Stimulated activated effector memory CD8-positive, alpha-beta T cell treated with anti-CD3 and anti-CD28 coated beads, Interleukin-12 subunit alpha, Interleukin-12 subunit beta, amount 100 ng/mL, for 72 hours (primary cell): ENCODE measurements around the gene ASB4.

Experiments used
- ATAC-seq: fragments of 150-1000 bp; cut with Tn5 transposase; 2 replicates; pipeline ENCODE4 v1.10.0; 2021
- DNase-seq, 2 donors: peaks; one replicate each; pipeline ENCODE4 v3.0.0; 2021 to 2022; ENCODE audit warnings: low spot score in 2 of 2
- H3K27ac Mint-ChIP-seq: one replicate; pipeline ENCODE4 v1.8.0; 2022; ENCODE audit warnings: mild to moderate bottlenecking, mixed read lengths
- H3K36me3 Mint-ChIP-seq: one replicate; pipeline ENCODE4 v1.8.0; 2022; ENCODE audit warnings: mild to moderate bottlenecking, mixed read lengths
- H3K4me1 Mint-ChIP-seq: one replicate; pipeline ENCODE4 v1.8.0; 2022; ENCODE audit warnings: mixed read lengths
- H3K4me3 Mint-ChIP-seq: one replicate; pipeline ENCODE4 v1.8.0; 2022; ENCODE audit warnings: mild to moderate bottlenecking, mixed read lengths
- H3K9me3 Mint-ChIP-seq: one replicate; pipeline ENCODE4 v1.8.0; 2022; ENCODE audit warnings: mixed read lengths

The ASB4 gene

DNA sequence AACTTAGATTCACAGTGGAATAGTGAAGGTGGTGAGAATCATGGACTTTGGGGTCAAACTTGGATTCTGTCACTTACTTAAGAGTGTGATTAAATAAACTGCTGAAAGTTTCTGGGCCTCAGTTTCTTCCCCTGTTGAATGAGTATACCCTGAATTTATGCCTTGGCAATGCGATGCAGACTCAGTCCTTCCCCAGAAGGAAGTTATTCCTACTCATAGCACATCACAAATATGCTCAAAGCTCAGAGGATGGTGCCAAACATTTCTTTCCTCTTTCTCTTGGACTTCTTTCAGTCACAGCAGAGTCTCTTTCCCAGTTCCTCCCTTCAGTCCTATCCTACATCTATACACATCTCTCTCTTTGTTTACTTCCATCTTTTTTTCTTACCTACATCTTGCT lies 45.1 kb downstream of the ASB4 start:
- H3K4me1 Mint-ChIP-seq = no peaks in the 10 kb centered on the region
- no peak overlapping the region for H3K27ac Mint-ChIP-seq
- DNase-seq (no peak), ATAC-seq (no peak)
- H3K9me3 Mint-ChIP-seq = no peaks in the 10 kb centered on the region
- H3K36me3 Mint-ChIP-seq = no peaks in the 10 kb centered on the region
- no peak overlapping the region for H3K4me3 Mint-ChIP-seq

DNA sequence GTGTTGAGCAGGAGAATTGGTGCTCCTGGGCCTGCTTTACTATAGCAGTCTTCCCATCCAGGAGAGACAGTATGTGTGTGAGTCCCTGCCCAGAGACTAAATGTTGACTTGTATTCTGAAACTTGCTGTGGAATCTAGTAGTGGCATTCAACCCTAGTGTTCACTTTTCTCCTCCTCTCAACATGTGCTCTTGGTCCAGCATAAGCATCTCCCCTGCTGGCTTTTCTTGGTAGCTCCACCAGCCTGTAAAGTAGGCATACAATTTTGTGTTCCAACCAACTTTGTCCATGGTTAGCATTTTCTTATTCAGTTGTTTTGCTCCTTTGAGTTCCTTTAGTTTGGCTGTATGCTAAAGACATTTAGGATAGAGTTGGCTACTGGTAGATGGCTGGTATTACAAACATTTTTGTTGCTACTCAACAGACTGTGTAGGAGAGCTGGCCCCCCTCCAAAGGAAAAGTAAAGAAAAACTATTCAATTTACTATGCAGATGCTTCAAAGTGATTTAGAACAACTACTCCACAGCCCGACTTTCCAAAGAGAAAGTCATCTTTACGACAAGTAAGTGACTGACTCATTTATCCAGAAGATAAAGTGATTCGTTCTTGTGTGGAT lies 46.0 kb downstream of the ASB4 start:
- DNase-seq = no peak
- Mint-ChIP-seq H3K9me3 (no peaks in the 10 kb centered on the region), H3K4me1 (no peaks in the 10 kb centered on the region), H3K36me3 (no peaks in the 10 kb centered on the region), H3K4me3 (no peak overlapping the region), H3K27ac (no peak overlapping the region)
- ATAC-seq = no peak

DNA sequence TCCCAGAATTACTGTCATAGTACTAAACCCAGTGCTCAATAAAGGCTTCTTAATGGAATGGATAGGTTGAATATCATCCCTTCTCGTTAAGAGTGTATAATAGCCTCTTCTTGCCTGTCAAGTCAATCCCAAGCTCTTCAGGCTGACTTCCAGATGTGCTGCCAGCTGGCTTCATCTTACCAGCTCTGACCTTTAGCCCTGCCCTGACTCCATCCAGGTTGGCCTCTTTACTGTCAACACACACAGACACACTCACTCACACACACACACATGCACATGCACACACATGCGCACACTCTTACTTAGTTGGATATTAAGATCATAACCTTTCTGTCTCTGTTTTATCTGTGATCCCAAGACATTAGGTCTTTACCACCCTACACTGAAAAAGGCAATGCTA lies 49.1 kb downstream of the ASB4 start:
- no peak overlapping the region for H3K27ac Mint-ChIP-seq
- no peaks in the 10 kb centered on the region for H3K4me1 Mint-ChIP-seq
- H3K36me3 Mint-ChIP-seq = no peaks in the 10 kb centered on the region
- ATAC-seq (no peak), DNase-seq (no peak)
- H3K9me3 Mint-ChIP-seq = no peaks in the 10 kb centered on the region
- no peak overlapping the region for H3K4me3 Mint-ChIP-seq

DNA sequence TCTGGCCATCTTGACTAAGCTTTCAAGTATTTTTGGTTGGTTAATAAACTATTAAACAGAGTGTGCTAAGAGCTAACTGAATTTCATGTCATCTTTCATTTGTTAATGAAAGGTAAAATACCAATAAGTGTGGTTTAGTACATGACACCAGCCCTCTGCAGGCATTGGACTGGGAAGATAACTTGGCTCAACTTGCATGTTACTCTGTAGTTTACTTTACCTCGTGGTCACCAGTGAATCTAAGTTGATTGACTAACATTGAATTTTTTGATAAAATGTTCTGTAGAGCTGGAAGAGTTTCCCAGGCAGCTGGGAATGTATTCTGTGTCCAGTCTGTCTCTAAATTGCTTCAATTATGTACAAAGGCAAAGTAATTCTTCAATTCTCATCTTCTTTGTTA lies 49.9 kb downstream of the ASB4 start:
- no peak for DNase-seq
- Mint-ChIP-seq H3K27ac (no peak overlapping the region), H3K36me3 (no peaks in the 10 kb centered on the region), H3K4me1 (no peaks in the 10 kb centered on the region), H3K4me3 (no peak overlapping the region), H3K9me3 (no peaks in the 10 kb centered on the region)
- no peak for ATAC-seq

DNA sequence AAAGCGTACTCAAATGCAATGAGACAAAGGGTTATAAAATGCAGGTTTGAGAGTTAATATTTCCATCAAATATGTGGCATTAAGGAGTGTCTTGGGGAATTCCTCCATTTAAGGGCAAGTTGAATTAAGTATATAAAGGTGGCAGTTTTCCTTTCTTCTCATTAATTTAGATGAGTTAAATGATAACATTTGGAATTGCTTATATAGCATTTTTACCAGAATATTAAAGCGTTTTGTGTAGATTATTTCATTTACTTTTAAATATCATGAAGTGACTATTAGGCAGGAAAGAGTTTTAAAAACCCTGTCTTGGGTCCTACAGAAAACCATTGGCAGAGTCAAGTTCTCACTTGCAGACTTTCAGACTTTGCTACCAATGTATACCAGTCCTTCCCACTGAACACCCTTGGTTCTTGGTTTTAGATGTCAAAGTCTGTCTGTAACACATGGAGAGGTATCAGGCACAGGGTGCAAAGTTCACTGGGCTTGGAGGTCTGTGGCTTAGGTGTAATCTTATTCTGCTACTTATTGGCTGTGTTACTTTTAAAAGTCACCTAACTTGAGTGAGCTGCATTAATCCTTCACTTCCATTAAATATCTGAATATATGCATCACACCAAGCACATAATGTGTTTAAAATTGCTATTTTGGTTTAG lies 51.0 kb downstream of the ASB4 start:
- Mint-ChIP-seq H3K27ac (no peak overlapping the region), H3K9me3 (no peaks in the 10 kb centered on the region), H3K4me3 (no peak overlapping the region), H3K36me3 (no peaks in the 10 kb centered on the region), H3K4me1 (no peaks in the 10 kb centered on the region)
- DNase-seq (no peak), ATAC-seq (no peak)

DNA sequence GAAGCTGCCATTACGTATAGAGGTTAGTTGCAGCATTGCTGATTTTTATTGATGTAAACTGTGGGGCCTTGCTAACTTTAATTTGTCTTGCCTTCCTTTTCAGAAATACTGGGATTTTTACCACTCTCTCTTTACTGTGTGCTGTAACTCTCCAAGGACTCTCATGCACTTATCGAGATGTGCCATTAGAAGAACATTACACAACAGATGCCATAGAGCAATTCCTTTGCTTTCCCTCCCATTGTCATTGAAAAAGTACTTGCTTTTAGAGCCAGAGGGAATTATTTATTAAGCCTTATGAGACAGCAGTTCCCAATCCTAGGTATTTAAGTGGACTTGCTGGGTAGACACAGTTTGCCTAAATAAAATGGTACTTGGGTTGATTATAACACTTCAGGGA lies 51.7 kb downstream of the ASB4 start:
- H3K9me3 Mint-ChIP-seq = no peaks in the 10 kb centered on the region
- no peak overlapping the region for H3K27ac Mint-ChIP-seq
- no peak for ATAC-seq
- DNase-seq = no peak
- H3K4me3 Mint-ChIP-seq = no peak overlapping the region
- H3K36me3 Mint-ChIP-seq = no peaks in the 10 kb centered on the region
- no peaks in the 10 kb centered on the region for H3K4me1 Mint-ChIP-seq

DNA sequence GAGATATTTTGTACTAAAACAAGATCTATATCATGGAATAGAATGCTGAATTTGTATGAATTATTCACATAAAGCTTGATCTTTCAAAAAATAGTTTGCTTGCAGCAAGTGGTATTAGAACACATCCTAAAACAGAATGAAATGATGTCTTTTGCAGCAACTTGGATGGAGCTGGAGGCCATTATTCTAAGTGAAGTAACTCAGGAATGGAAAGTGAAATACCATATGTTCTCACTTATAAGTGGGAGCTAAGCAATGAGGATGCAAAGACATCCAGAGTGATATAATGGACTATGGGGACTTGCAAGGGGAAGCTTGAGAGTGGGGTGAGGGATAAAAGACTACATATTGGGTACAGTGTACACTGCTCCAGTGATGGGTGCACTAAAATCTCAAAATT lies 53.7 kb downstream of the ASB4 start:
- no peak for ATAC-seq
- H3K4me1 Mint-ChIP-seq = no peaks in the 10 kb centered on the region
- H3K36me3 Mint-ChIP-seq = no peaks in the 10 kb centered on the region
- DNase-seq = no peak
- no peak overlapping the region for H3K27ac Mint-ChIP-seq
- H3K4me3 Mint-ChIP-seq = no peak overlapping the region
- H3K9me3 Mint-ChIP-seq = no peaks in the 10 kb centered on the region

DNA sequence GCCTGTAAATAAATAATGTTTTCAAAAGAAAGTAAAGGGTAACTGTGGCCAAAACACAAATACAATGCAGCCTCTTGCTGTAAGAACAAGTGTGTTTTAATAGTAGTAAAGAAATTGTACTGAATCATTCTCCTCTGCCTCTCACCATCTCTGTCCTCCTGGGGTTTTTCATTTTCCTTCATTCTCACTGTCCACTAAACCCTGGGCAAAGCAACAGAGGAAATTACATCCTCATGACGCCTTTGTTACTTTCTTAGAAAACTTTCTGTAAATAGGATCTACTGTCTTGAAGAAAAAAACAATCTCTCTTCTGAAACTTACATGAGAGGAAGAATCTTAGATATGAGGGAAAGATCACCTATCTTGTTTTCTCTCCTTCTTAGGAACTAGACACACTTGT lies 54.6 kb downstream of the ASB4 start:
- Mint-ChIP-seq H3K4me3 (no peak overlapping the region), H3K27ac (no peak overlapping the region), H3K9me3 (no peaks in the 10 kb centered on the region), H3K36me3 (no peaks in the 10 kb centered on the region), H3K4me1 (peaks cover 3% of the 10 kb centered on the region)
- ATAC-seq (no peak), DNase-seq (no peak)

DNA sequence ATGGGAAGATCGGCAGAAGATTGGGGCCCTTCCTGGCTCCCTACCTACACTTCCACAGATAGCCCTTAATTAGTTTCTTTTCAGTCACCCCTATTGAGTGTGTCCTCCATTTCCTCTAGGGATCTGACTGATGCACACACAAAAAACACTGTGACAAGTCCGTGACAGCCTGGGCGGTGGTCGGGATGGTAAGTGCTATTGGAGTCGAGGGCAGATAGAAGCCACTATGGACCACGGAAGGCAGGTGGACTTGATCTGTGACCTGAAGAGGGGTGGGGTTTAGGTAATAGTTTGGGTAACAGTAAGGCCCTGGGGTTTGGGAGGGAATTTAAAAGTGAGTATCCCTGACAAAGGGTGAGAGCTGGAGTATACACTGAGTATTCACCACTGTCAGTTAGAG lies 57.6 kb downstream of the ASB4 start:
- no peak for ATAC-seq
- H3K36me3 Mint-ChIP-seq = no peaks in the 10 kb centered on the region
- H3K27ac Mint-ChIP-seq = no peak overlapping the region
- DNase-seq = no peak
- H3K9me3 Mint-ChIP-seq = no peaks in the 10 kb centered on the region
- H3K4me3 Mint-ChIP-seq = no peak overlapping the region
- H3K4me1 Mint-ChIP-seq = peaks cover 6% of the 10 kb centered on the region

DNA sequence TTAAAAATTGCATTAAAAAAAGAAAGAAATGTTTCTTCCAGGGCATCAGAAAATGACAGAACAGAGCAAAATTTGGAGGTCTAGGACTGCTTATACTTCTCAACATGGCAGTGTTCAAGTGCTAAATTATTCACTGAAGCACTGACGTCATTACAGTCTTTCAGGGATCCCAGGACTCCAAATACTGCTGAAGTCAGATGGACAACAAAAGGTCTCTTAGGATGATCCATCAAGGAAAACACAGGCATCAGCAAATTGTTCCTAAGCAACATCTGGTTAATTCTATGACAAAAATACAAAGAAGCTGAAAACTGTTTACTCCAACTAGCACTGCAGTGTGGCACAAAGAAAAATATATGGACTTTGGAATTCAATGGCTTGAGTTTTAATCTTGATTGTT lies 58.4 kb downstream of the ASB4 start:
- Mint-ChIP-seq H3K4me3 (no peak overlapping the region), H3K4me1 (peaks cover 6% of the 10 kb centered on the region), H3K9me3 (no peaks in the 10 kb centered on the region), H3K36me3 (no peaks in the 10 kb centered on the region), H3K27ac (no peak overlapping the region)
- ATAC-seq = no peak
- DNase-seq = no peak

DNA sequence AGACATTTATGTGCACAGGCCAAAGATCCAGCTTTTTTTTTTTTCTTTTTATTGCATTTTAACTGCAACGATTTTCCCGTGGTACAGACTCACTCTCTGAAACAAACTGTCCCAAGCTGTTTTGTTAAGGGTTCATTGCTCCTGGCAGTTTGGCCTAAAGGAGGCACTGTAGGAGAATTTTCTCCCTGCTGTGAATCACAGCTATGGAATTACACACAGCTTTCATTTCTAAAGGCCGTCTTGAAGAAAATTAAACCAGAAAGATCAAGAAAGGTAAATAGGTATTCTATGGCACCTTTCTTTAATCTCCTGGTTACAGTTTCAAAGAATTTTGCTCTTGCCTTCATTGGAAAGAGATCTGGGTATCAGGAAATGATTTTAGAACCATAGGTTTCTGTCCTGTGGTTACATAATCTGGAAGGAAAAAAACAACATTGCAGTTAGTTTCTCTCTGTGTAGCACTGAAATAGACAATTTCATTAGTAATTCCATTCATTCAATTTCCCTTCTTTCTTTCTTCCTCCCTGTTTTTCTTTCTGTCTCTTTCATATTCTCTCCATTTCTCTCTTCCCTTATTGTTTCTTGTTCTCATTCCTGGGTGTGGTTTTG lies 59.4 kb downstream of the ASB4 start:
- no peak for DNase-seq
- Mint-ChIP-seq H3K27ac (no peak overlapping the region), H3K9me3 (no peaks in the 10 kb centered on the region), H3K4me3 (no peak overlapping the region), H3K4me1 (peaks cover 6% of the 10 kb centered on the region), H3K36me3 (no peaks in the 10 kb centered on the region)
- ATAC-seq = no peak

DNA sequence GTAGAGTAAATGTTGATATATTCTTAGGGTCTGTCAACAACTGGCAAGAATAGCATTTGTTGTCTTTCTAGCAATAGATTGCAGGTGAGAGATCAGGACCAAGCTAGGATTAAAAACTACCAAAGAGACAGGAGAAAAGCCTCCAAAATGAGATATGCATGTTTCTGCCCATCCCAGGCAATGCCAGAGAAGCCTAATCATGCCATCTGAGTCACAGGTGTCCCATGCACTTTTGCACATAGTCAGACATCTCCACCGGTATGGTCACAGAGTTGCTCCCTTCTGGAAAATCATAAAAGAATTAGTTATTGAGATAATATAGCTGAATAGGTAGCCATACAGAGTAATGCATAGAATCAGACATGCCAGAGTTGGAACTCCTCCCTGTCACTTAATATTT lies 59.9 kb downstream of the ASB4 start:
- Mint-ChIP-seq H3K4me3 (no peak overlapping the region), H3K36me3 (no peaks in the 10 kb centered on the region), H3K27ac (no peak overlapping the region), H3K9me3 (no peaks in the 10 kb centered on the region), H3K4me1 (peaks cover 6% of the 10 kb centered on the region)
- ATAC-seq (no peak), DNase-seq (no peak)

DNA sequence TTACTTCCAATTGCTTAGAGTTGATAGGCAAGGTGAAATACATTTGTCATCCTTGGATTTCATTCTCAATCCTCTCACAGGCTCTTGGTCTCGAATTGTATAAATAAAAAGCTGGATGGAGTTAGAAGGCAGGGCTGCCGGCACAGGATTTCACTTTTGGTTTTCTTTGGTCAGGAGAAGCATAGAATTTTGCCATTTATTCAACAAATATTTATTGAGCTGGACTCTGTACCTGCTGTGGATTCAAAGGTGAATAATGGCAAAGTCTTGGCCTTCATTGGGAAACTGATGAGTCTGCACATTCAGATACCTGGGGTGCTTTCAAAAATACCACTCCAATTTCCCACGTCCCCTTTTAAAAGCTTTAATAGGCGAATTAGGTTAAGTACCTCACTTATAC lies 60.9 kb downstream of the ASB4 start:
- DNase-seq = no peak
- Mint-ChIP-seq H3K36me3 (no peaks in the 10 kb centered on the region), H3K4me3 (no peak overlapping the region), H3K9me3 (no peaks in the 10 kb centered on the region), H3K27ac (no peak overlapping the region), H3K4me1 (peaks cover 6% of the 10 kb centered on the region)
- no peak for ATAC-seq

DNA sequence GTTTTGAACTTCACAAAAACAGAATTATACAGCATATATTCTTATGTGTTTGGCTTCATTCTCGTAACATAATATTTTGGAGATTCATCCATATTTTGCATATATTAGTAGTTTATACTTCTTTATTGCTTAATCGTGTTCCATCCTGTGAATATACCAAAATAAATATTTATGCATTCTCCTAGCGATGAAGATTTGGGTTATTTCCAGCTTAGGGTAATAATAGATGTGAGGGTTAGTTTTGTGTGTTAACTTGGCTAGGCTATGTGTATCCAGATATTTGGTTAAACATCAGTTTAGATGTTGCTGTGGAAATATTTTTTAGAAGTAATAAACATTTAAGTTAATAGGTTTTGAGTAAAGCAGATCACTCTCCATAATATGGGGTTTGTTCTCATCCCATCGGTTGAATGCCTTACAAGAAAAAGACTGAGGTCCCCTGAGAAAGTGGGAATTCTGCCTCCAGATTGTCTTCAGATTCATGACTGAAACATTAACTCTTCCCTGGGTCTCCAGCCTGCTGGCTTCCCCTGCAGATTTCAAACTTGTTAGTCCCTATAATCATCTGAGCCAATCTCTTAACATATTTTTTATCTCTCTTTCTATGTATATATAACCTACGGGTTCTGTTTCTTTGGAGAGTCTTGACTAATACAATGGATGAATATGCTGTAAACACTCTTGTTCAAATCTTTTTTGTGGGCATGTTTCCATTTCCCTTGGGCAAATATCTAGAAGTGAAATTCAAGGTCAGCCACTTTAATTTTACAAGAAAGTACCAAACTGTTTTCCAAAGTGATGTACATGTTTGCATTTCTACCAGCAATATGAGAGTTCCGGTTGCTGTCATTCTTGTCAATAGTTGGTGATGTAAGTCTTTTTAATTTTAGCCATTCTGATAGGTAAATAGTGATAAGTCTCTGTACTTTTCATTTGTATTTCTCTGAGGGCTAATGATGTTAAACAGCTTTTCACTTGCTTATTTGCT lies 61.9 kb downstream of the ASB4 start:
- Mint-ChIP-seq H3K4me3 (no peak overlapping the region), H3K27ac (no peak overlapping the region), H3K36me3 (no peaks in the 10 kb centered on the region), H3K4me1 (peaks cover 6% of the 10 kb centered on the region), H3K9me3 (no peaks in the 10 kb centered on the region)
- DNase-seq (no peak), ATAC-seq (no peak)

DNA sequence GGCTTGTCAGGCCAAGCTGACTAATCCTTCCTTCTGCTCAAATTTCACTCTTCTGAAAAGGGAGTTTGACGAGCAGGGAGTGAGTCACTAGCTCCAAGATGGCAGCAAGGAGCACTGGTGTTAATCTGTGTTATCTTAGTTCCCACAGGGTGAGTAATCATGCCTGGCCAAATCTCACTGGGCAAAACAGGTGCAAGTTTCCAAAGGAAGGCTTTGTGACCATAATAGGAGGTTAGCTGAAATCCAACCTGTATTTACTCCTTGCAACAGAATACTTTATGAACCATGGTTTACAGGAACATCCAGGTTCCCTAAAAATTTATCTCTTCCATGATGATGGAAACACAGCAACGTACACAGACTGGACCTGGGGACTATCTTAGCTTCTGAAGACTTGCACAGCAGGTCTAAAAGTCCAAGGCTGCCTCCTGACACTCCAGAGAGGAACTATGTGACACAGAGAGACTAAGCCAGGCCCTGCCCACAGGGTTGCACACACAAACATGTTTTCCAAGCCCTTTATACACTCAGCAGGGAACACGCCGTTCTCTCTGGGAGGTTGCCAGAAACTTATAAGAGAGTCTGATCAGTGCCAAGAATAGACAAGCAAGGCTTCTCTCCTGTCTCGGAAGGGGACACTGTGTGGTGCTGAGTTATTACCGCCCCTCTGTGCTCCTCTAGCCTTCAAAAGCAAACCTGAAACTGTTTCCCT lies 64.2 kb downstream of the ASB4 start:
- no peak for DNase-seq
- no peak for ATAC-seq
- peaks cover 6% of the 10 kb centered on the region for H3K4me1 Mint-ChIP-seq
- no peaks in the 10 kb centered on the region for H3K9me3 Mint-ChIP-seq
- H3K27ac Mint-ChIP-seq = no peak overlapping the region
- H3K36me3 Mint-ChIP-seq = no peaks in the 10 kb centered on the region
- no peak overlapping the region for H3K4me3 Mint-ChIP-seq
